Right lung (tissue), 5 donors: Measurements from ENCODE around the gene SORL1. TPM values are rescaled to one million over a fixed set of nuclear protein-coding genes. Genes with fewer than 3 reads are reported as not detected.
"Not testable (repeated sequence)": the region's sequence is repeated elsewhere in the genome, so short reads cannot be mapped to it uniquely, and the experiment has no call there.

ENCODE experiments used
- DNase-seq, 2 donors: peaks; one replicate each; pipeline ENCODE4 v3.0.0-alpha.2; 2013
- polyA plus RNA-seq, 5 donors: library from polyadenylated mRNA; unstranded; fragments of 120-200 nt; gene quantifications; one replicate each; pipeline versions ENCODE4 v1.2.1 to v1.2.3, GENCODE V29; 2013; ENCODE audit warnings: inconsistent platforms in 1 of 5, low replicate concordance in 1 of 5; ENCODE audit not compliant: insufficient read length in 5 of 5, insufficient read depth in 1 of 5

SORL1 gene
- polyA plus RNA-seq, 5 donors = 22.4 to 32.4 (median 30.2) TPM

DNA sequence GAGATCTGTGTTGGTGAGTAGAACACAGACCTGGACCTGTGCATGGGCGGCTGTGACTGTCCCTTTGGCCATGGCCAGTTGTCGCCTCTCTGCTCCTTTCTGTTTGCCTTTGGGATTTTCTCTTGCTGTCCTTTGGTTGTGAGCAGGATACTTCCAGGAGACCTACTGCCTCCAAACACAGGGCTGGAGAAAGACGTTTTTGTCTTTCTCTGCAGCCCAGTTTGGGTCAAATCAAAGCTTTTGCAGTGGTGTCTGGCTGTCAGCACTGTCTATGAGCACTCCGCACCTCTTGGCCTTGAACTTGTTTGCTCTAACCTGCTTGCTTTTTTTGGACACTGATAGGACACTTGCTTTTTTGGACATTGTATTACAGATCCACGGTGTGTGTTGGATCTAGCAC lies 109.6 kb downstream of the SORL1 start:
- no peak for DNase-seq

DNA sequence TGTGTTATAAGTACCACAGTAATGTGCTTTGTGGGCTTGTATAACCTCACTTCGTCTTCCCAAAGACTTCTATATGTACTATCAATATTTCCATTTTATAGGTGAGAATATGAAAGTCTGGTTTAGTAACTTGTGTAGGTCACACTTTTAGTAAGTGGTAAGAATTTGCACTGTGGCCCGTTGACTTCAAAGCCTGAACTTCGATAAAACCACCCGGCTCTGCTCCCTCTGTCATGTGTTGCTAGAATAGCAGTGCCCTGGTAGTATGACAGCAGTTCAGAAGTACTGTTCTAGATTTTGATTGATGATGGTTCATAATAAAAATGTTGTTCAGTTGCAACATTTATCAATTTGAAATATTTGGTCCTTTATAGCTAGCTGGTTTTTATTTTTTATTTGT lies 110.9 kb downstream of the SORL1 start:
- DNase-seq = no peak

DNA sequence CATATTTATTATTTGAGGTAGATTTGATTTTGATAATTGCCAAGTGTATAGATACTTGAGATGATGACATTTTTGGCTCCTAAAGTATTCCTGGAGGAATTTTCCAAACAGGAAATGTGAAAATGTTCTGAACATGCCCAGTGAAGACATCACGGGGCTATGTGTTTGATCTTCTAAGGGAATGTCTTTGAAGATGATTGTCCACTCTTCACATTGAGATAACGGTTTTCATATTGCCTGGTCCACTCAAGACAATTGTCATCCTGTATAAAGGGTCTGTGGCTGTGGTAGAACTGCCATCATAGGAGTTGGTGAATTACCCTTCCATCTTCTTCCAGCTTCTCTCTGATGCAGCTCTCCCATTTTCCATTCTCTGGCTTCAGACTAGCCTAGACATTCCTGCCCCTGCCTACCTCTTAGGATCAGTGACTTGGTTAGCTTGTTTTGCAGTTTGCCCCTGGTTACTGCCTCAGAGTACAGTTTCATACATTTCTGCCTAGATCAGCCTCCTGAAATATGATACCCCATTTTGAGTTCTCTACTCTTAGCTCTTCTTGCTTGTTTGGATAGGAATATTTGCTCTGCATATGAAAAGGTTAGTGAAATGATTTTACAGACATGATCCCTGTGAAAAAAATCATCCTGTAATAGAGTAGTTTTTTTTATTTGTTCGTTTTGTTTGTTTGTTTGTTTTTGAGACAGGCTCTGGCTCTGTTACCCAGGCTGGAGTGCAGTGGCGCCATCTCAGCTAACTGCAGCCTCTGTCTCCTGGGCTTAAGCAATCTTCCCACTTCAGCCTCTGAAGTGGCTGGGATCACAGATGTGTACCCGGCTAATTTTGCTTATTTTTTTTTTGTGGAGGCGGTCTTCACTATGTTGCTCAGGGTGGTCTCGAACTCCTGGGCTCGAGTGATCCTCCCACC lies 112.0 kb downstream of the SORL1 start:
- no peak for DNase-seq

DNA sequence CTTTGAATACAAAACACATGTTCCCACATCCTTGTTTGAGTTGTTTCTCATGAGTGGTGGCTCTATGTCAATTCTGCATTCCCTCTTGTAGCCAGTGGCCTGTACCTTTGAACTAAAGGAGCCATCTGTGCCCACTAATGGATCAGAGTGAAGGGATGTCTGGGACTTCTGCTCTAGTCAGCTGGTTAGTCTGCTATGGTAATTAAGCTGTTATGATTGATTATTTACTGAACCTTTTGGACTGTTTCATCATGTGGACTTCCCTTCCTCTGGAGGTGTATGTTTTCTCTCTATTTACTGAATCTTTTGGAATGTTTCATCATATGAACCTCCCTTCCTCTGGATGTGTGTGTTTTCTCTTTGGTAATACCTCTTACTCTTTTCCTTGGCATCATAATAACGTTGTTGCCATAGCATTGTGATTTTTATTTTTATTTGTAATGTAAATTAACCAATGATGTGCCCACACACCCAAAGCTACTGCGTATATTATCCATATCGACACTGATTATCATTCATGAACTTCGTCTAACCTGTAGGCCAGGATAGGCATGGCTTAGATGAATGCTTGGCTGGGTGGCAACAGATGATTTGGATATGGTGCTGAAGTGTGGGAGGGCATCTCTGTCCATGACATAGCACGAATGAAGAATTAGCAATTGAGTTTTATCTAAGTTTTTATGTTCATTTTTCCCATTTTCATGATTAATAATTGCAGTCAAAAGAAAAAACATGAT lies 113.0 kb downstream of the SORL1 start:
- DNase-seq = no peak

DNA sequence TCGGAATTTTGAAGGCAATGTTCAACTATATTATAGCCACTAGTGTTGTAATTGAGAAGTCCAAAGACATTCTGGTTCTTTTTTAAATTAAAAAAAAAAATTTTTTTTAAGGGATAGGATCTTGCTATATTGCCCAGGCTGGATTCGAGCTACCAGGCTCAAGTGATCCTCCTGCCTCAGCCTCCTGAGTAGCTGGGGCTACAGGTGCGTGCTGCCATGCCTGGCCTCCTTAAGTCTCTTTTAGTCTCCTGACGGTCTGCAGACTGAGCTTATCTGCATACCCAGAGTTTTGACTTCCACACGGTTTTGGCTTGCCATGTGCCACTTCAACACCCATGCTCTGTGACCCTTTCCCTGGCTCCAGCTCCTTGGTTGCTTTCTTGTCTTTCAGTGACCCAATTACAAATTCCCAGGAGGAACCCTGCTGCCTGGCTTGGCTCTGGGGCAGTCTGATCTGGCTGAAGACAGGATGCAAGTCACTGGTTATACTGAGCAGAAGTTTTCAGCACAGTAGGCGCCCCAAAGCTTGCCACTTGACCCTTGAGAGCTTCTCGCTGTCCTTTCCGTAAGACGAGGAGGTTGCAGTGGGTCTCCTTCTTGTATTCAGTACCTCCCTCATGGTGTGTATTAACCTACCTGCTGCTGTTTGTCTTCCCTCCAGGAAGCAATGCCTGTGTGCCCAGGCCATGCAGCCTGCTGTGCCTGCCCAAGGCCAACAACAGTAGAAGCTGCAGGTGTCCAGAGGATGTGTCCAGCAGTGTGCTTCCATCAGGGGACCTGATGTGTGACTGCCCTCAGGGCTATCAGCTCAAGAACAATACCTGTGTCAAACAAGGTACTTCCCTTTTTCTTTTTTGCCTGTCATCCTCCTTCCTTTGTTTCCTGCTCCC lies 114.4 kb downstream of the SORL1 start:
- DNase-seq = no peak

DNA sequence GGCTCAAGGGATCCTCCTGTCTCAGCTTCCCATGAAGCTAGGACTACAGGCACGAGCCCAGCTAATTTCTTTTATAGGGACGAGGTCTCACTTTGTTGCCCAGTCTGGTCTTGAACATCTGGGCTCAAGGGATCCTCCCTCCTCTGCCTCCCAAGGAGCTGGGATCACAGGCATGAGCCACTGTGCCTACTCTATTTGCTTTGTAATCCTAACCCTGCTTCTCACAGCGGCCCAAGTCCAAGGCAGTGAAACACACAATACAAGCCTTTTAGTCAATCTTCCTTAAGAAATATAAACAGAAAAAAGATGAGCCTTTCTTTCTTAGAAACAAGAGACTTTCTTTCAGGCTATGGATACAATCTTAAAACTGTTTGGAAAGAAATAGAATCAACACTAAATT lies 115.9 kb downstream of the SORL1 start:
- no peak for DNase-seq

DNA sequence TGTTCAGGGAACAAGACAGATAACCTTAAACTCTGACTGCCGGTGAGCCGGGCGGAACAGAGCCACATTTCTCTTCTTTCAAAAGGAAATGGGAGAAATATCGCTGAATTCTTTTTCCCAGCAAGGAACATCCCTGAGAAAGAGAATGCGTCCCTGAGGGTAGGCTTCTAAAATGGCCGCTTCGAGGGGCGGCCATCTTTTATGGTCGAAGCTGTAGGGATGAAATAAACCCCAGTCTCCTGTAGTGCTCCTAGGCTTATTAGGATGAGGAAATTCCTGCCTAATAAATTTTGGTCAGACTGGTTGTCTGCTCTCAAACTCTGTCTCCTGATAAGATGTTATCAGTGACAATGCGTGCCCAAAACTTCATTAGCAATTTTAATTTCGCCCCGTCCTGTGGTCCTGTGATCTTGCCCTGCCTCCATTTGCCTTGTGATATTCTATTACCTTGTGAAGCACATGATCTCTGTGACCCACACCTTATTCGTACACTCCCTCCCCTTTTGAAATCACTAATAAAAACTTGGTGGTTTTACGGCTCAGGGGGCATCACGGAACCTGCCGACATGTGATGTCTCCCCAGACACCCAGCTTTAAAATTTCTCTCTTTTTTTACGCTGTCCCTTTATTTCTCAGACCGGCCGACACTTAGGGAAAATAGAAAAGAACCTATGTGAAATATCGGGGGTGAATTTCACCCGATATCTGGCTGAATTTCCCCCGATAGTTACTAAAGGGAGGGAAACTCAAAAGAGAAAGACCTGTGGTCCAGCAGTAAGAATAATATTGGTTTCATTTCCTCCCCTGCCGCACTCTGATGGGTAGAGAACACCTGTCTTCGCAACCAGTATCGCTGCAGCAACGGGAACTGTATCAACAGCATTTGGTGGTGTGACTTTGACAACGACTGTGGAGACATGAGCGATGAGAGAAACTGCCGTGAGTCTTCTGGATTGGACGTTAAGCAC lies 117.5 kb downstream of the SORL1 start:
- DNase-seq = not testable (repeated sequence)

DNA sequence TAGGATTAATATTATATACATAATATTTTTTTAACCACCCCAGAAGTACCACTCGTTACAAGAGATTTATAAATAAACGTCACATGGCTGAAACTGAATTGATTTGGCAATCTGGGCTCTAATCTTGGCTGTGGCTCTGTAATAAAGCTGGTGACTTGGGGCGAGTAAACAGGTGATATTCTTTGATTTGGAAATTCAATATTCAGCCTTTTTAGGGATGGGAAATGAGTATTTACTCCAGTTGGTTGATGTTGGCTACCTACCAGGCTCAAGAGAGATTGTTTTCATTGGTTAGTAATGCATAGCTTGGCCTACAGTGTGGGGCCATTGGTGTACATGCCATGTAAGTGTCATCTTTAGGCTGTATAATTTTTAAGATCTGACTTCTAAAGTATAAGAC lies 118.3 kb downstream of the SORL1 start:
- DNase-seq = no peak

DNA sequence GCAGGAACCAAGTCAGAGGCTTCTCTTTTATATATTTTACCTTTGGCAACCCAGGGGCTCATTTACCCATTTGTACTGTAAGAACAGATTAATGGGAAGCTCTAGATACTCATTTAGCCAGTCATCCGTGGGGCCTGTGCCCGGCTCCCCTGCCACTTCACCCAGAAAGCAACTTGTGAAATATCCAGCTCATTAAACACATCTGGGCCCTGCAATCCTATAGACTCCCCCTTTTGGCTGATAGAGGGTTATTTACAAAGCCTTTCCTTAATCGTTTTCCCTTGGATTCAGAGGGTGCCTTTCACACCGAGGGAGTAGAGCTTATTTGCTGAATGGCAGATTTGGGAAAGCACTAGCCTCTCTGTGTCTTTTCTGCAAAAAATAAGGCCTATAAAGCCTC lies 119.4 kb downstream of the SORL1 start:
- no peak for DNase-seq

DNA sequence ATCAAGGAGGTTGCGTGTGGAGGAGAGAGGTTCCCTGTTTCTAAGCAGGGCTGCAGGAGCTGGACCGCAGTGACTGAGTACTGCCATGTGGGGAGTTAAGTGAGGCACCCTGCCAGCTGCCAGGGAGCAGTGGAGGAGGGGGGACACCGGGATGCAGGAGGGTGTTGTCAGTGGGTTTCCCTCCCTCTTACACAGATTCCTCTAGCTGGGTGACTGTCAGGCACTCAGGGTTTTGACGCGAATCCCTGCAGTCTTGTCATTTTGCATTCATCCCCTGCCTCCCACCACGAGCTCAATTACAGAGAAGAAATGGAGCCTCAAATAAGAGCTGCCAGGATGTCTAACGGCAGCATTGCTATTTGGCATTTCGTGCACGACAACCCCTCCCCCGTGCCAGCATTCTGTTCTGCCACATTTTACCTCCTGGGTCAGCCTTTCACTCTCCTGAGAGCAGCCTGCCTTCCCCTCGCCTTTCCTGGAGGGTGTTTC lies 120.5 kb downstream of the SORL1 start:
- DNase-seq = no peak

DNA sequence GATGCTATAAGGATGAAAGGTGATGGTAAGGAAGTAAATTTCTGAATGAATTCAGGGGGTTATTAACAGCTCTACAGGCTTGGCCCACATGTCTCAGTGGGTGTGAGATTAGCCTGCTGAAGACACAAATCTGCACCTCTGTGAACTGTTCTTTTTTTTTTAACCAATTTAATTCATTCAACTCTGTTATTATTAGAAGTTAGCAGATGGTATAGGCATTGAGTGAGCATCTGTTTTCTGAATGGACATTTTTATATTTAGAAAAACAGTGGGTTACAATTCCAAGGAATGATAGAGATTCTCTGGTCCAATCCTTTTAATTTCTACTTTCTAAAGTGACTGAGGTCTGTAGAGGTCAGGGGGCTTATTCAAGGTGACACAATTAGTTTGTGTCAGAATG lies 122.7 kb downstream of the SORL1 start:
- DNase-seq = no peak

DNA sequence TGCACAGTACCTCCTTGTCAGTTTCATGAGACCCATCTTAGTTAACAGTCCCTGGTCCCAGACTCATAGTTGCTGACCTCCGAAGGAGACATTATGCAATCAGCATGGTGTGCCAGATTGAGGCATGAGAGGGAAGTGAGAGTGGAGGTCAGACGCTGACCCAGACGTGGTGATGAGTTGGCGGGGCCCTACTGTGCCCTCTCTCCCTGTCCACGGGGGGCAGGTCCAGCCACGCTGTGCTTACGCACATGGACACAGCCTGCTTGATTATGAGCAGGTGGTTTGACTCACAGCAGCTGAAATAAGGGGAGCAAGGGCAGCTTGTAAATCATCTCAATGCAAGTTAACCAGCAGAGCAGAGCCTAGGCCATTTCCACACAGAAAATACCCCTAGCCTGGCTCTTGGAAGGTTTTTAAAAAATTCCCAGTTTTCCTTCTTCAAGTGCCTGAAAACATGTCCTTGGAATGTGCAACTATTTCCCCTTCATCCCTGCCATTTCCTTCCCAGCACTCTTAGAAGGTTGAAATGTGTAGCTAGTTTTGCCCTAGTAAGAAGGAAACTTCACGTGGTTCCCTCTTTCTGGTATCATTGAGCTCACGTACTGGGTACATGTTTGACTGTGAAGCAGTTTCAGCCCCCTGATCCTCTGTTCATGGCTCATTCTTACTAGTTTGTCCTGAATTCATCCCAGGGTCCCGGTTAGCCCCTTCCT lies 123.3 kb downstream of the SORL1 start:
- peak; percentile 59 to 68 for DNase-seq

DNA sequence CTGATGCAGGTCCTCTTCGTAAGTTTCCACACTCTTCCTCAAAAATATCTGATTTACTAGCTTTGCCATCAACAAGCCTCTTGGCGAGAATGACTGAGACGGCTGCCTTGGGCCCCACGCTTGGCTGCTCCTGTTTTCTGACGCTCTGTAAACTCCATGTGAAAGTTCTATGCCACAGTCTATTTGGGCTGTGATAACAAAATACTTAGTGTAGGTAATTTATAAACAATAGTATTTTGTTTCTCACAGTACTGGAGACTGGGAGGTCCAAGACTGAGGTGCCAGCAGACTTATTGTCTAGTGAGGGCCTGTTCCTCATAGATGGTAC lies 123.8 kb downstream of the SORL1 start:
- DNase-seq = no peak

DNA sequence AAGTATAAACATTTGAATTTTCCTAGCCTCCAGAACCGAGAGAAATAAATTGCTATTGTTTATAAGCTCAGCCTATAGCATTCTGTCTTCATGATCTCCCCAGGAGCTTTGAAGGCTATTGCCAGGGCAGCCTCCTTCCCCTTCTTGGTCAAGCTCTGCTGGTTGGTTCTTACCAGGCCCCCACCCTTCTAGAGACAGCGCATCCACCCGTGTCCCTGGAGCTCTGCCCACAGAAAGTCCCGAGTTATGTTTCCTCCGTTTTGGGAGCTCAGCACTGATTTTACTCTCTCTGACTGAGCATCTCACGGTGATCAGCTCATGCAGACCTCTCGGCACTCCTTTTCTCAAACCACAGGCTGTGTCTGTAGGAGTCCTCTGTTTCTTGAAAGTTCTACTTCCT lies 124.4 kb downstream of the SORL1 start:
- no peak for DNase-seq

DNA sequence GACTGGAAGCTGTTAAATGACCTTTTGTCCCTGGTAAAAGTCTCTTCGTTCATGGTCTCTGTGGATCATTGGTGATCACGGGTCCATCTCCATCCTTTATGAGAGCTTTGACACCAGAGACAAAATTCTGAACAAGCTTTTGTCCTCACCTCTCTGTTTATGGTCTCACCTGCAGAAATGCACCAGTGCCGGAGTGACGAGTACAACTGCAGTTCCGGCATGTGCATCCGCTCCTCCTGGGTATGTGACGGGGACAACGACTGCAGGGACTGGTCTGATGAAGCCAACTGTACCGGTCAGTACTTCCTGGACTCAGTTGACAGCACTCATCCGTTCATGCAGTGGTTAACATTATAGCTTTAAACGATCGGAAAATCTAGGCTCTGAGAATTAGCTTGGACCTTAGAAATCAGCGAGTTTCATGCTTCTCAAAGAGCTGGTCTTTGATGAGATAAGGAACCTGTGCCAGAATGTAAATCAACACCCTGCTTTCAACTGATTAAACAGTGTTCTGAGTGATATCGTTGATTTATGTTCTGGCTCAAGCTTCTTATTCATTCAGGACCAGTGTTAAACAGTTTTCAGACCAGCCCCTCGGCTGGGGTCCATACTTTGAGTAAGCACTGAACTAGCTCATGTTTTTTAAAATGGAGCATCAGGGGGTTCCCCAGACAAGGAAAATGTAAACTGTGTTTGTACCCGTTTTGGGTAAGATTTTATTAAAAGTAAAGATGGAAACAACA lies 125.2 kb downstream of the SORL1 start:
- DNase-seq = no peak

DNA sequence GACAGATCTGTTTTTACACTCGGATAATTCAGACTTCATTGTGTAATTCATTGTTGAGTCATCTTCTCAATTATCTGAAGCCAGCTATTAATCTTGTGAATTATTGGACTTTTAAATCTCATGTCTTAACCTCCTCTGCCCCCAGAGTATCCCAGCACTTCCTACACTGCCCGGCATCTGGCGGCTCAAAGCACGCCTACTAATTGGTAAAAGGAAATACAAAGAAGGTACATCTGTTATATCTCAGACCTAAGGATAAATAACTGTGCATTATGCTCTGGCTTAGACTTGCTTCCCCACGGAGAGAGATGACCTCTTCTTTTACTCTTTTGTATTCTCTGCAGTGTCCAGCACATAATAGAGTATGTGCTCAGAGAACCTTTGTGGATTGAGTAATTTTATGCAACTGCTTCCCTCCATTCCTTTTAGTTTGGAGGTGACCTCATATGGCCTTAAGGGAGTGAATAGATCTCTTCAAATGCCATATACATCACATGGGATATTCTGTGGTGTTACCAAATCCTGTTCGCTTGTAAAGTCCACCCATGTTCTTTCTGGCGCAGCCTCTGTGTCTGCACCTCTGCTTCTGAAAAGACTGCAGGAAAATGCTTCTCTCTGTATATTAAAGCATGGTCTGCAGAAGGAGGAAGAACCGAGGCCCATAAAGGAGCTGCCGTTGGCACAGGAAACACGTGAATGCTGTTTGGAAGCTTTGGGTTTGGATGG lies 126.3 kb downstream of the SORL1 start:
- DNase-seq = no peak

DNA sequence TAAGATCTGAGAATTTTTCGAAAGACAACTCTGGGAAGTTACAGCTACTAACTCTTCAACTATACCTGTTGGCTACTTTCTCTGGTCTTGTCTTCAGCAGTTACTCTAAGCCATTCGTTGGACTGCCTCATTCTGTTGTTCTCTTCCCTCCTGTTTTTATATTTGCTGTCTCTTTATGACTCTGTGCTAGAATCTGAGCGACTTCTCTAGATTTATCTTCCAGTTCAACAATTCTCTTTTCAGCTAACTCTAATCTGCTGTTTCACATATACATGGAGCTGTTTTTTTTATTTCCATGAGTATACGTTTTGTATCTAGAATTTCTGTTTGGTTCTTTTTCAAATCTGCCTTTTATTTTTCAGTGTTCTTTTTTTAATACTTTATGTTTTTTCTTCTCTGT lies 128.0 kb downstream of the SORL1 start:
- no peak for DNase-seq

DNA sequence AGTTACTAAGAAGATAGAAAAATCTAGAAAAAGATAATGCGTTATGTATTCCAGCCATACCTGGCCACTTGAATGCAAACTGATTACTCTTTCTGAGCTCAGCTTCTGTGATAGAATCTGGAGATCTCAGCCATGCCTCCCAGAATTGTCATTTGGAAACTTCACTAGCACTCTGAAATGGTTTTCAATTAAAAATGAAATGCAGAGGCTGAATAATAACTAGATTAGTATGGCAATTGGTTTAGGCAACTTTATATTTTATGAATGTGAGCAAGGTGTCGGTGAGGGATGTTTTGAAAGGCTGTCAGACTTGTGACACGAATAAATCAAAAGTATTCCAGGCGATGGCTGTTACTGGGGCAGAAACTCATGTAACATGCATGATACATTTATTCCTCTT lies 129.5 kb downstream of the SORL1 start:
- no peak for DNase-seq

DNA sequence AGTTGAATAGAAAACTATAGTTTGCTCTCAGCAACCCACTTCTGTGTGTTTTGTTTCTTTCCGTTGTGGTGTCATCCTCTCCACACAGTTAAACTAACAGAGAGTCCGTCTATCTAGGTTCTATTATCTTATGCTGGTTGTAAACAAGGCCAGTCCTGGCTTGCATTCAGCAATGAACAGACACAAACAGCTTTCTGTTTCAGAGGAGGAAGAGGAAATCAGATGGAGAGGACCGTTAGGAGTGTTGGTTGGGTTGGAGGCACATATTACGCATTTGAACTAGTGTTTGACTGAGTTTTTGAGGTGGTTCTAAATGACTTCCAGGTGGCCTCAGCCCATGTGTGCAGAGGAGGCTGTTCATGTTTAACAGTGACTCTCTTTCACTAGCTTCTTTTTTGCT lies 130.2 kb downstream of the SORL1 start:
- DNase-seq = no peak
